Measurements from ENCODE around the gene TRMT2A.

The TRMT2A gene

DNA sequence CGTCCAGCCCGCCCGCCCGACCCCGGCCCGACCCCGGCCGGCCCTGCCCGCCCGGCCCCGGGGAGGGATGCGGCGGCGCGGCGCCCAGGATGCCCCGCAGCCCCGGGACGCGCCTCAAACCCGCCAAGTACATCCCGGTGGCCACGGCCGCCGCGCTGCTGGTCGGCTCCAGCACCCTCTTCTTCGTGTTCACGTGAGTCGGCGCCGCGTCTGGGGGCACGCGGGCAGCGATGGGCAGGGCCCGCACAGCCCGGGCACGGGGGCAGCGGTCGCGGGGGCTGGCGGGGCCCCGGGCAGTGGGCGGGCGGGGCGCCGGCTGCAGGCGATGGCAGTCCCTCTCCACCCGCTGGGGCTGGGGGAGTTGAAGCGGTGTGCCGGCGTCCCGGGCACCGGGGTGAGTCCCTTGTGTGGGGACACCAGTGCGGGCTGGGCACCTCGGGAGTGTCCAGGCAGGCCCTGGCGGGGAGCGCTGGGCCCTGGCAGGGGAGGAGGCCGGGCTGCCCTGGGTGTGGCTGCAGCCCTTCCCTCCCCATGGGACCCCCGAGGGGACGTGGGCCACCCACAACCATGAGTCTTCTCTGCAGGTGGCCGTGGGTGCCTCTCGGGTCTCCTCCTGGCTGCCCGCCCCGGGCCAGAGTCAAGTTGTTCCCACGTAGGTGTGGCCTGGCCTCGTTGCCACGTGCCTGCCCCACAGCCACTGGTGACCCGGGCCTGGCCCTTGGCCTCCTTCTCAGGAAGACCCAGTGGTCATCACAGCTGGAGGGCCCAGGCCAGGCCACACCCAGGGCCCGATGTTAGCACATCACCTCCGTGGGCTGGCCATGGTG is 15.0 kb upstream of the TRMT2A start:
- DNase-seq, result no peak

DNA sequence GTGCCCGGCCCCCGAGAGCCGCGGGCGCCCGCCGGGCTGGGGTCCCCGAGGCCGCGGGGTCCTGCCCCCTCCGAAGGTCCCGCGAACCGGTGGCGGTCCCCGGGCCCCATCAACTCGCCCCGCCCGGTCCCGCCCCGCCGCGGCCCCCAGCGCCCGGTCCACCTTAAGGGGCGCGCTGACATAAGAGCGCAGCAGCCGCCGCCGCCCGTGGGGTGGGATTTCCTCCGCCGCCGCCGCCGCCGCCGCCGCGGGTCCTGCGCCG is 14.5 kb upstream of the TRMT2A start, which contains the start of gene ZDHHC8:
ZDHHC8 (plus strand) TSS at position 208 of the 262 bp plus-strand sequence. CDS start 144 bp downstream, outside the sequence.
- DNase-seq, result no peak

DNA sequence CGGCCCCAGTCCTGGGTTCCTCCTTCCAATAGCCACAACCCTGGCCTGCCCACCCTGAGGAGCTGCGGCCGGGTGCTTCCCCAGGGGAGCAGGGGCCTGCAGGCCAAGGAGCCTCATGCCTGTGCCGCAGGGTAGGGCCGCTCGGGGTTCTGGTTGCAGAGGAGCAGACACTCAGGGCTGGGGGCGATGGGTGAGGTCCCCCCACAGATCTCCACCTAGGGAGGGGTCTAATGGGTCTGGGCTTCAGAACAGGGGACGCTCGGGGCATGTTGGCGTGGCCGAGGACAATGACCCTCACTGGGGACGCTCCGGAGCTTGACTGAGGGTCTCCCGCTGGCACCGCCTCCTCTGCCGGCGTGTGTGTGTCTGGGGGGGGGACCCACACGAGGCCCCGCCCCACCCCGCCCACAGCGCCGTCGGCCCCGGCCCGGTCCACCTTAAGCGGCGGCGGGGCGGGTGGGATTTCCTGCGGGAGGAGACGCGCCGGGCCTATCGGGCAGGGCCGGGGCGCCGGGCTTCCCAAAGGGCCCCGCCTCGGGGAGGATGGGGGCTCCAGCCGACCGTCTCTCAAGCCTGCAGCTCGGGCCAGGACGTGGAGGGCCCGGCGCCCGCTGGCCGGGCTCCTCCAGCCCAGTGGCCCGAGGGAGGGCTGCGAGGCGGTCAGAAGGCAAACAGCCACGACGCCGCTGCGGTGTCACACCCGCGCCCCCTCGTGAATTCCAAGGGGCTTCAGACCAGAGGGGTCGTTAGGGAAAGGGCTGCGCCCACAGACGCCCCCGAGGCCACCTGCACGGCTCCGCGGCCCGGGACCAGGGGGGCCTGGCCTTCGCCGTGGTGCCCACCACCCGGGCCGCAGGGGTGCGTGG is 13.9 kb upstream of the TRMT2A start:
- no peak for DNase-seq

DNA sequence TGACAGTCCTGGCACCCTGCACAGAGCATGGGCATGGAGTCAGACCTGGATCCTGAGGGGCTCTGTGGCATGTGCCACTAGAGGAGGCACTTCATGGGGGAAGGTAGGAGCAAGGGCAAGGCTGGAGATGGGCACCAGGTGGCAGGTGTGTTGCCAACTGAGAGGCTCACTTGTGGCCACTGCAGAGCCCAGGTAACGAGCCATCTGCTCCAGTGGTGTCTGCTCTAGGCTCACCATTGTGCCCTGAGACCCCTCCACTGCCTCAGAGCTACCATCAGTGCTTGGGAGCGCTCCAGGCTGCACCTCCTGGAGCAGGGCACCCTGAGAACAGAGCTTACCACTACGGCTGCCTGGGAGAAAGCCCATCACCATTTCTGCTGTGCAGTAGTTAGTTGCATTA is 13.3 kb upstream of the TRMT2A start:
- DNase-seq, result no peak

DNA sequence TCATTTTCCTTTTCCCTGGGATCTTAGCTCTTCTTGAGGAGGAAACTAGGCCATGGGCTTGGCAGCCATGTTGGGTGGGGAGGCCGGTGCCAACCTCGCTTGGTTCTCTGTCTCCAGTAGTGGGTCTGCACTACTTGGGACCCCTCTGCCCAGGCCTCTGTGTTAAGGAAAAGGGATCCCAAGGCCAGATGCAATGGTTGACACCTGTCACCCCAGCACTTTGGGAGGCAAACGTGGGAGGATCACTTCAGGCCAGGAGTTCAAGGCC is 12.7 kb upstream of the TRMT2A start:
- no peak for DNase-seq

DNA sequence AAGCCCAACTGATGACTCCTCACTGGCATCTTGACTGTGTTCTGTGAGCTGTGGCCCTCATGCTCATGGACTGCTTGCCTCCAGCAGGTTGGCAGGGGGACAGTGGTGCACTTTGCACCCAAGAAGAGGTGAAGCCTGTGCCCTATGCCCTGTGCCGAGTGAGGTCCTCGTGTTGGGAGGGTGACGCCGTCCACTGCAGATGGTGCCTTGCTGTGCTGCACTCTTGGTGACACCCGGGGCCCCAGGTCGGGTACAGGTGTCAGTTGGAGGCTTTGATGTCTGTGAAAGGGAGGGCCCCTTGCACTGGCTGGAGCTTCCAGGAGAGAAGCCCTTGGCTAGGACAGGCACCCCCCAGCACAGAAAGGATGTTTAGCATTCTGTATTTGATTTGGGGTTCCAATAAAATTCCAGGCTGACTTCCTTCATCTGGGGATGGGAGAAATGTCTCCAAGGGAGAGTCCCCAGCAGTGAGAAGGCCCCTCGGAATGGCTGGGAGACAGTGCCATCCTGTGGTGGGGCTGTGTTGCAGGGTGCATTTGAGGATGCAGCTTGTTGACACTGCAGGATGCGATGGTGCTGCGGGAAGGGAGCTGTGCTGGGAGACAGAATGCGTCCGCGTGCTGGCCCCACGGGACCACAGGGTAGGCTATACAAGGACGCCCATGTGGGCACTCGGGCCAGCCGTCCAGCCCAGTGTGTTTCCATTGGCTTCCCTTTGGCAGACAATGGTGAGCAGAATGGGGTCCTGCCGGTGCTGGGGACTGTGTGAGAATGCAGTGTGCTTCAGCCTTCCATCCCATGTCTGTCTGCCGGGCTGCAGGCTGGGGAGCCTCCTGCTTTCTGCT is 12.1 kb upstream of the TRMT2A start:
- DNase-seq, result no peak

DNA sequence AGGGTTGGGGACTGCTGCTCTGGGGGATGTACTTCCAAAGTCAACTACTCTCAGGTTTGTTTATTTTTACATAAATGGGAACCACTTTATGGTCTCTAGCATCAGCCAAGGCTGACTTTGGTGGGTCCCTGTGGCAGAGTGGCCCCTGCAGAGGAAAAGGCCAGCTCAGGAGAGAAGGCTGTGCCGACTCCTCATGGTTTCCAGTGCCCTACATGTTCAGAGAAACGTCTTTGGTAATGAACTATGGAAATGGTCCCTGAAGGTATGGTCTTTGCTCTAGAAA is 11.5 kb upstream of the TRMT2A start:
- no peak for DNase-seq

DNA sequence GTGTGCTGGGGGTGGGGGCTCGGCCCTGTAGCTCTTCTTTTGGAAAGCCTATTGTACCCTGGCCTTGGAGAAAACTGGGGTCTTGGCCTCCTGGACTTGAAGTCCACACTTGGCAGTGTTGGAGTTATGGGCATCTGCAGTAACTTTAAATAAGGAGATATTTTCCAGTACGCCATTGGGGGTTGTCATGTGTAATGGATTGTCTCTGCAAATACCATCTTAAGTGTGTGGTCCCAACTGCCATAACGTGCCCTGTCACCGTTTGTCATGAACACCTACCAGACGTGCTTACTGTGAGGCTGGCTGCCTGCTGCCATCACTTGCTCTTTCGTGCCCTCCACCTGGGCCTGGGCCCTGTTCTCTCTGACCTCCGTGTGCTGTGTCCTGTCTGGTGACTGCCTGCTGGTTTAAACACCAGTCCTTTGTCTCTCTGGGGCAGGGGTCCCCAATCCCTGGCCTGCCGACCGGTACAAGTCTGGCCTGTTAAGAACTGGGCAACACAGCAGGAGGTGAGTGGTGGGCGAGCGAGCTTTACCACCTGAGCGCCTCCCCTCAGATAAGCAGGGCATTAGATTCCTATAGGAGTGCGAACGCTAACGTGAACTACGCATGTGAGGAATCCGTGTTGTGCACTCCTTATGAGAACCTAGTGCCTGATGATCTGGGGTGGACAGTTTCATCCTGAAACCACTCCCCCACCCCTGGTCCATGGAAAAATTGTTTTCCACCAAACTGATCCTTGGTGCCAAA is 11.0 kb upstream of the TRMT2A start:
- no peak for DNase-seq

DNA sequence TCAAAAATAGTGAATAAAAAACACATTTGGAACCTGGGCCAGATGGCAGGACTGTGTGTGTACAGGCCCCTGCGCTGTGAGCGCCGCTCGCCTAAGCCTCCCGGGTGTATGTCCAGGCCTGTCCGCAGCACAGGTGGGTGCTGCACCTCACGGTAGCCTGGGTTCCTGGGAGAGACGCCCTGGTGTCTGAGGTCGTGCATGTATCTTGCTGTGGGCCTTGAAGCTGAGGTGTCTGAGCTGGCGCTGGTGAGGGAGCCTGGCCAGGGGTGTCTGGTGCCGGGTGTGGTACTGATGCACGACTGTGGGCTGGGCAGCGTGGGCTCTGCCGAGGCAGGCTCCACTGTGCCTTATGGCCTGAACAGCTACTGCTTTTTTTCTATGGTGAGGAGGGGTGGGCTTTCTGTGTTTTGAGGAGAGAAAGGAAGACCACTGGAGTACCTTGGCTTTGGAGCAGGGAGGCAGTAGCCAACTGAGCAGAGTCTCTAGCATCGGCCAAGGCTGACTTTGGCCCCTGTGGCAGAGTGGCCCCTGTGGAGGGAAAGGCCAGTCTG is 10.4 kb upstream of the TRMT2A start:
- DNase-seq, result no peak

DNA sequence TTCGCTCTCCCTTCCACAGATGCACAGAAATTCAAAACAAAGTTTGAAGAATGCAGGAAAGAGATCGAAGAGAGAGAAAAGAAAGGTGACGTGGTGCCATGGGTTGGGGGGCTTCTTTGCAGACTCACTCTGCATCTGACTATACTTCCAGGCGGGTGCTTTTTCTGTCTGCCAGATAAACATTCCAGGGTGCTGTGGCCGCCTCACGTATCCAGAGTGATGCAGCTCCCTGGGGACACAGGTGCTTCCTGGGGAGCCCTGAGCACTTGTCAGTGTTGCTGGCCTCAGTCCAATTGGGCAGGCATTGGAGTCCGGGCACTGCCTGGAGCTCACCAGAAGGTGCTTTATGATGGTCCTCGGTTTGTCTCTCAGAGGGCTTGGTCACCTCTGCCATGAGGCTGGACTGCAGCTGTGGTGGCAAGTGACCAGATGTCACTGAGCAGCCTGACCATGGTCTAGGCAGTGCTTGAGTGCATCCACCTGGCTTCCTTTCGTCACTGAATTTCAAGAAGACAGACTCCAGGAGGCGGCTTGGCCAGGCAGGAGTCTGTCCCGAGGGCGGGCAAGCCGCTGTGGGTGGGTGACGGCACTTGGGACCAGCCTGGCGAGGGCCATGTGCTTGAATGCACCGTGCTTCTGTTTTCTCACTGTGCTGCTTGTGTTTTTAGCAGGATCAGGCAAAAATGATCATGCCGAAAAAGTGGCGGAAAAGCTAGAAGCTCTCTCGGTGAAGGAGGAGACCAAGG is 9.4 kb upstream of the TRMT2A start:
- no peak for DNase-seq

DNA sequence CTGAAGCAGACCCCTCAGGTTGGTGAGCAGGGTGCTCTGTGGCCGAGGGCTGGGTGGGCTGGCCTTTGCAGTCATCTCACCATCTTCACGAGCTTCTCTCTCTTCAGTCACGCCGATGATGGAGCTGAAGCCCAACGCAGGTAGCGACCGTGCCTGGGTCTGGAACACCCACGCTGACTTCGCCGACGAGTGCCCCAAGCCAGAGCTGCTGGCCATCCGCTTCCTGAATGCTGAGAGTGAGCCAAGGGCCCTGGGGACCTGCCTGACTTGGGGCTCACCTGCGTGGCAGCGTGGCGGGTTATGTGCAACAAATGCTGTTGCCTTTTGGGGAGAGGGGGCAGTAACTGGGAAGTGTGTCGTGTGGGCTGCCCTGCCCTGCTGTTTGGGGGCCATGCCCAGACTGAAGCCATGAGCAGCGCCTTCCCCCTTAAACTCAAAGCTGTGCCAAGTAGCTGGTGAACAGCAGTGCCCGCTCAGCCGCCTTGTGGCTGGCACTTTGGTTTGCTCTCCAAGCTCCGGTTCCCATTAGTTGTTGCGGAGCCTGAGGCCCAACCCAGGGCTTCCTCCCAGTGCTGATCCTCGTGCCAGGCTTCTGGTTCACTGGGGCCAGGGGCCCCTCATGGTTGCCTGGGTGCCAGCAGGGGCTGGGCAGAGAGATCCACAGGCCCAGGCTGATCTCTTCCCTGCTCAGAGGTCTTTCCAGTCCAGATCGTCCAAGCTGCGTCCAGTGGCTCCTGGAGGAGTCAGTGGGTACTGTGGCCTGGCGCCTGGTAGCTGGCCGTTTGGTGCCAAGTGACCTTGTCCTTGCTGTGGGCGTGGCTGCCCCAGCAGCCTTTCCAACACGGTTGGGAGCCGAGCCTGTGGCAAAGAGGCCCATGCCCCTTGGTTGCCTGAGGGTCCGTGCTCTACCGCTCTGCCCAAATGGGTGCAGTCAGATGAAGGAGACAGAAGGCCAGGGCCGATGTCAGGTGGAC is 8.5 kb upstream of the TRMT2A start:
- no peak for DNase-seq

DNA sequence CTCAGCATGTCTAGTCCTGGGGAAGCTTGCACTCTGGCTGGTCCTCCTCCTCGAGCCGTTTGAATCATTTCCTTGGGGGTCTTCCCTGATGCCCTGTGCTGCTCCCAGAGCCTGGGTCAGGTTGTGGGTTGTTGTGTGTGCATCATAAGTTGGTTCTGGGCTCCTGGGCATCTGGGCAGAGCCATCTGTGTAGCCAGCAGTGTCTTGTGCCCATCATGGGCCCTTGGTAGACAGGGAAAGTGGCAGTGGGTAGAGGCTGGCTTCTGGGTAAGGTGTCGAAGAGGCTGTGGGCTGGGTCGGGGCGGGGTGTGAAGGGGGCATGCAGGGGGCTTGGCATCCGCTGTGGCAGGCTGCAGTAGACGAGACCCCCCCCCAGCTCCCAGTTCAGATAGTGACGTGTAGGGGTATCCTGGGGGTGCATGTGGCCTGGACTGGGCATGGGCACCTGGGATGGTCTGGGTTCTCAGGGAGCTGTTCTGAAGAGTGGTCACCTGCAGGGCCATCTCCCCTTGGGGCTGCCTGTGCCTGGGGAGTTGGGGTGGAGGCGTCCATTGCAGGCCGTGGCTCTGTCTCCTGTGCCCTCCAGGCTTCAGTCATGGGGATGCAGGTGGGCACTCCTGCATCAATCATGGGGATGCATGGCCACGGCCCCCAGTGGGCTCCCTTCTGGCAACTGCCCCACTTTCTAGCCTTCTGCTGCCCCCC is 7.2 kb upstream of the TRMT2A start:
- no peak for DNase-seq

DNA sequence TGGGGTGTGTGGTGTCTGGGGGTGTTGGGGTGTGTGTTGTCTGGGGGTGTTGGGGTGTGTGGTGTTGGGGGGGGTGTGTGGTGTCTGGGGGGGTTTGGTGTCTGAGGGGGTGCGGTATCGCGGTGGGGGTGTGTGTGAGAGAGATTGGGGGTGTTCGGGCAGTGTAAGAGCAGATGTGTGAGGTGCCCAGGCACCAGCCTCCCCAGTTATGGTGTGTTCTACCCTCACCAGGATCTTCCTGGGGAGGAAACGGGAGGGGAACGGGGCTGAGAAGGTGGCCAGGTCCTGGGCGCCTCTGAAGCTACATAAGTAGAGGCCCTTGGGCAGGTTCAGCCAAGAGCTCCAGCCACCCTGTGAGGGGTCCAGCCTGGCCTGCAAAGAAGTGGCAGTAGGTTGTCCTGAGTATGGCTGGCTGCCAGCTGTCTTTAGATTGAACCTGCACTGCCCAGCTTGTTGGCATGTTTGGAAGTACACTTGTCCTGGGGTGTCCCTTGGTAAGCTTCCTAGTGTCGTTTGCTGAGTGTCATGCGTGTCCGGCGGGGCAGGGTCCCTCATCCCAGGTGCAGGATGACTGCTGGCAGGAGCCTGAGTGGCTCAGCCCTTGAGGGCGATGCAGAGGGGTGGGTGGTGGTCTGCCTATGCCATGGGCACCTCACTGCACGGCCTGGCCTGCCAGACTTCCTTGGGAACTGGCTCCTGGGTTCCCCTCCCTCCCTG is 6.5 kb upstream of the TRMT2A start:
- no peak for DNase-seq

DNA sequence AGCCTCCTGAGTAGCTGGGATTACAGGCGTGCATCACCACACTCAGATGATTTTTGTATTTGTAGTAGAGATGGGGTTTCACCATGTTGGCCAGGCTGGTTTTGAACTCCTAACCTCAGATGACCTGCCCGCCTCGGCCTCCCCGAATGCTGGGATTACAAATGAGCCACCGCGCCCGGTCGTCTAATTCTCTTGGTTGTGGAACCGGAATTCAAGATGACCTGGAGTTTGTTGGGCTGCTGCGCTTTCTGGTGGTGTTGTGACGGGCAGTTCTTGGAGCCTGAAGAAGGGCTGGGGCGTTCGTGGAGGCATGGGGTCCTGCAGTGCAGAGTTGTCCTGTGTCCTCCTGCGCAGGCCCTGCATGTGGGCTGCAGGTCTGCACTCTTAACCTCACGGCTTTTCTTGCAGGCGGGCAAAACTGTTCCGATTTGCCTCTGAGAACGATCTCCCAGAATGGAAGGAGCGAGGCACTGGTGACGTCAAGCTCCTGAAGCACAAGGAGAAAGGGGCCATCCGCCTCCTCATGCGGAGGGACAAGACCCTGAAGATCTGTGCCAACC is 4.9 kb upstream of the TRMT2A start:
- DNase-seq, result no peak

DNA sequence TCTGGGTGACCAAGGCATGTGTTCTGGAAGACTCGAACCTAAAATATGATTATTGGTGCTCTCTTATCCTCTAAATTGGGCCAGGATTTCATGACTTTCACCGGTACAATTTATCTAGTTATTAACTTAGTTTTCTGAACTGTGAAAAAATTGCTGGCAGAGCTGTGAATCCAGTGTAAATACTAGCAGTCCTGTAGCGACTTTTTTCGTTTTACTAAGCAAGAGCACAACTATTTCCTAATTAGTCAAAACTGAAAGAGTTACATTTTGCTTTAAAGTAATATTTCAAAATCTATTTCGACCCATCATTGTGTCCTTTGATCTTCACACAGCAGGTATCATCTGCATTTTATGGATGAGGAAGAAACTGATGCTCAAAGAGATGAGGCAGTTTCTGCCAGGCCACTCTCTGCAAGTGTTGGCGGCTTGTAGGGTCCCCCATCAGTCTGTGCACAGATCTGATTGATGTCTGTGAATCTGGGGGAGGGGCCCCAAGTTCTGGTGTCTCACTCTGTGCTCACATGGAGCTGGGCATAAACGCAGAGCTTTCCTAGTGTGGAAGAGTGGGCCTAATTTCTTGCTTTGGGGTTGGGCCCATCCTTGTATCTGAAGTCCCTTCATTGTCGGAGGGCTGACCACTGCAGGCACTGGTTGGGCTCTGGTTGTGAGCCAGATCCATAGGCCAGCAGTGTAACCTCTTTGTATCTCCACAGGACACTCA is 1.4 kb upstream of the TRMT2A start:
- no peak for DNase-seq

DNA sequence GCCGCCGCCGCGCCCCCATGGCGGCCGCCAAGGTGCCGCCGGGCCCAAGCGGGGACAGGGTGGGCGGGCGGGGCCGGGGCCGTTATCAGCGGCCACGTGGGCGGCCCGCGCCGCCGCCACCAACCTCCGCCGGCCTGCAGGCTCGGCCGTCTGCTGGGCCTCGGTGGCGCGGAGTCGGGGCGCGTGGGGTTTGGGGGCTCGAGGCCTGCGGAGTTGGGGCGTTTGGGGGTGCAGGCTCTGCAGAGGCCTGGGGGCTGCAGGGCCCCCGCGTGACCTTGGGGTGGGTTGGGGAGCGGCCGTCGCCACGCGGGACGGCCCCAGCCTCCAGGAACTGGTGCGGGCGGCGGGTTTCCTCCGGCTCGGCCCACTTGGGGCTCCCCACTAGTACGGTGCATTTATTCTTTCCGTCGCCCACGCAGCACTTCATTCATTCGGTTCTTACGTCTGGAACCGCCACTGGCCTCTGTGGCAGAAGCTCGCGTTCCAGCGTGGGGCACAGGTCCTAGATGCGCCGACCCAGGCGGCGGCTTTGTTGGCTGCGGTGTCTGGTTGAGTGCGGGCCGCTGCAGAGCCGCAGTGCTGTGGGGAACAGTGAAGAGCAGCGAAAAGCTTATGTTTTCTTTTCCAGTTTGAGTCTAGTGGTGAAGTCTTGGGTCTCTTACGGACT is 740 bp upstream of the TRMT2A start:
- no peak for DNase-seq

DNA sequence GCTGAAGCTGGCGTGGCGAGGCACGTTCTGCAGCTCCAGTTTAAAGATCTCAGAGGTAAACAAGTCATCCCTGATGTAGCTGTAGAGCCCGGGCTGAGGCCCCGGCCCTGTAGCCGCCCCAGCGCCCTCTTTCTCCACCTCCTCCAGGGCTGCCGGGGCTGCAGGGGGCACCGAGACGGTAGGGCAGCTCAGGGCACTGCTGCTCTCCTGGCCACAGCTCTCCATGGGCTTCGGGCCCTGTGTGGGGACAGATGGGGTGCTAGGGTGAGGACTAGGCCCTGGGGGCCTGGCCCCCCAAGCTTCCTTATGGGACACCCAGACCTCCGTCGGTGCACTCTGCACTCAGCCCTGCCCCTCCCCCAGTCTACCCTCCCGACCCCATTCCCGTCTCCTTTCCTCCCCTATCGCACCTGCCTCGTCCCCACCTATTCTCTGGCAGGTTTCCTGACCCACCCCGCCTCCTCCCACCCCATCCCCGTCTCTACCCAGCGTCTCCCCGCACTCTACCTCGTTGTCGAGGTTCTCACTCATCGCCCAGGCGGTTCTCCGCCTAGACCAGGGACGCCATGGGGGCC is 563 bp downstream of the TRMT2A start:
- DNase-seq, result no peak
